ENCODE results near the gene LRRC36. TPM values are rescaled to one million over a fixed set of nuclear protein-coding genes. Genes with fewer than 3 reads are reported as not detected.
A peak's percentile ranks its signal among the peaks of the same experiment; 100 is the strongest.

Gene LRRC36
- total and polyA plus RNA-seq, 2 experiments from 2014 or later = 1.2 TPM; not detected in 1

DNA sequence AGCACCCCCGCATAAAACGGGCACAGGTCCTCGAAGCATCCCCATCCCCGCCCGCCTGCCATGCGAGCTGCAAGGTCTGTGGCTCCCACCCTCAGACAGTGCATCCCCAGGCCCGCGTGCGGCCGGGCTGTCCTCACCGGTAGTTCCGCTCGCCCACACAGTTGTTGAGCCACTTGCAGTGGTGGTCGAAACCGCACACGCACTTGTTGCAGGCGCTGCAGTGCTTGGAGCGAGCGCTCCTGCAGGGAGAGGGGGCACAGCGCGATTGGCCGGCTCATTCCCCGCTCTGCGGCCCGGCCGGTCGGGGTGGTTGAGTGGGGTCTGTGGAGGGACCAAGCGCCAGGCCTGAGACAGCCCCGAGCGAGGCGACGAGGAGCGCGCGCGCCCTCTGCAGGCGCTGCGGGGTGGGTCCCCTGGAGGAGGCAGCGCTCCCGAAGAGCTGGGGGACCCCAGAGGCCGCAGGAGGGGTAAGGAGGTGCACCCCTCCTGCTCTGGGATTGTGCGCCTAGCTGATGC lies 72.7 kb downstream of the LRRC36 start:
- Histone ChIP-seq H3F3A (replicated peaks; ENCODE audit: low read depth) (0 out of 2 replicates have a peak, but pooled peaks cover 10% of the 10 kb centered on the region), H3K79me2 (replicated peaks; ENCODE audit: insufficient read depth) (no peaks in the 10 kb centered on the region), H3K4me2 (peak overlapping the region; percentile 74), H3K9me2 (ENCODE audit: insufficient read depth) (no peaks in the 10 kb centered on the region), H2AFZ (peak overlapping the region; percentile 74), H3K27ac (ENCODE audit: low read depth) (no peak overlapping the region), H3K4me3 (no peak overlapping the region), H3K27me3 (ENCODE audit: insufficient read depth) (peaks cover 21% of the 10 kb centered on the region), H3K4me1 (ENCODE audit: insufficient read depth) (peaks cover 24% of the 10 kb centered on the region), H4K20me1 (replicated peaks; ENCODE audit: insufficient read depth) (no peaks in the 10 kb centered on the region), H3K36me3 (ENCODE audit: insufficient read depth) (no peaks in the 10 kb centered on the region)
- DNase-seq (ENCODE audit: low spot score) (peak; percentile 90), ATAC-seq (peak; percentile 79)
- TF ChIP-seq EZH2 (IDR thresholded peaks at IDR 0.05; ENCODE audit: low read depth, unreplicated experiment) (peak; percentile 24), CREB1 (CRISPR knock-in tag; IDR thresholded peaks at IDR 0.05; ENCODE audit: low read depth) (0 out of 2 replicates have a peak, but pooled peaks have one; percentile 6), STAT1 (IDR thresholded peaks at IDR 0.05; ENCODE audit: unreplicated experiment) (no peak)
- TF ChIP-seq, protein P1, sequence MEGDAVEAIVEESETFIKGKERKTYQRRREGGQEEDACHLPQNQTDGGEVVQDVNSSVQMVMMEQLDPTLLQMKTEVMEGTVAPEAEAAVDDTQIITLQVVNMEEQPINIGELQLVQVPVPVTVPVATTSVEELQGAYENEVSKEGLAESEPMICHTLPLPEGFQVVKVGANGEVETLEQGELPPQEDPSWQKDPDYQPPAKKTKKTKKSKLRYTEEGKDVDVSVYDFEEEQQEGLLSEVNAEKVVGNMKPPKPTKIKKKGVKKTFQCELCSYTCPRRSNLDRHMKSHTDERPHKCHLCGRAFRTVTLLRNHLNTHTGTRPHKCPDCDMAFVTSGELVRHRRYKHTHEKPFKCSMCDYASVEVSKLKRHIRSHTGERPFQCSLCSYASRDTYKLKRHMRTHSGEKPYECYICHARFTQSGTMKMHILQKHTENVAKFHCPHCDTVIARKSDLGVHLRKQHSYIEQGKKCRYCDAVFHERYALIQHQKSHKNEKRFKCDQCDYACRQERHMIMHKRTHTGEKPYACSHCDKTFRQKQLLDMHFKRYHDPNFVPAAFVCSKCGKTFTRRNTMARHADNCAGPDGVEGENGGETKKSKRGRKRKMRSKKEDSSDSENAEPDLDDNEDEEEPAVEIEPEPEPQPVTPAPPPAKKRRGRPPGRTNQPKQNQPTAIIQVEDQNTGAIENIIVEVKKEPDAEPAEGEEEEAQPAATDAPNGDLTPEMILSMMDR (conservative IDR thresholded peaks at IDR 0.05; ENCODE audit: low read depth in 2 of 2) = peak; percentile 75 to 91
- TF ChIP-seq, protein P2, sequence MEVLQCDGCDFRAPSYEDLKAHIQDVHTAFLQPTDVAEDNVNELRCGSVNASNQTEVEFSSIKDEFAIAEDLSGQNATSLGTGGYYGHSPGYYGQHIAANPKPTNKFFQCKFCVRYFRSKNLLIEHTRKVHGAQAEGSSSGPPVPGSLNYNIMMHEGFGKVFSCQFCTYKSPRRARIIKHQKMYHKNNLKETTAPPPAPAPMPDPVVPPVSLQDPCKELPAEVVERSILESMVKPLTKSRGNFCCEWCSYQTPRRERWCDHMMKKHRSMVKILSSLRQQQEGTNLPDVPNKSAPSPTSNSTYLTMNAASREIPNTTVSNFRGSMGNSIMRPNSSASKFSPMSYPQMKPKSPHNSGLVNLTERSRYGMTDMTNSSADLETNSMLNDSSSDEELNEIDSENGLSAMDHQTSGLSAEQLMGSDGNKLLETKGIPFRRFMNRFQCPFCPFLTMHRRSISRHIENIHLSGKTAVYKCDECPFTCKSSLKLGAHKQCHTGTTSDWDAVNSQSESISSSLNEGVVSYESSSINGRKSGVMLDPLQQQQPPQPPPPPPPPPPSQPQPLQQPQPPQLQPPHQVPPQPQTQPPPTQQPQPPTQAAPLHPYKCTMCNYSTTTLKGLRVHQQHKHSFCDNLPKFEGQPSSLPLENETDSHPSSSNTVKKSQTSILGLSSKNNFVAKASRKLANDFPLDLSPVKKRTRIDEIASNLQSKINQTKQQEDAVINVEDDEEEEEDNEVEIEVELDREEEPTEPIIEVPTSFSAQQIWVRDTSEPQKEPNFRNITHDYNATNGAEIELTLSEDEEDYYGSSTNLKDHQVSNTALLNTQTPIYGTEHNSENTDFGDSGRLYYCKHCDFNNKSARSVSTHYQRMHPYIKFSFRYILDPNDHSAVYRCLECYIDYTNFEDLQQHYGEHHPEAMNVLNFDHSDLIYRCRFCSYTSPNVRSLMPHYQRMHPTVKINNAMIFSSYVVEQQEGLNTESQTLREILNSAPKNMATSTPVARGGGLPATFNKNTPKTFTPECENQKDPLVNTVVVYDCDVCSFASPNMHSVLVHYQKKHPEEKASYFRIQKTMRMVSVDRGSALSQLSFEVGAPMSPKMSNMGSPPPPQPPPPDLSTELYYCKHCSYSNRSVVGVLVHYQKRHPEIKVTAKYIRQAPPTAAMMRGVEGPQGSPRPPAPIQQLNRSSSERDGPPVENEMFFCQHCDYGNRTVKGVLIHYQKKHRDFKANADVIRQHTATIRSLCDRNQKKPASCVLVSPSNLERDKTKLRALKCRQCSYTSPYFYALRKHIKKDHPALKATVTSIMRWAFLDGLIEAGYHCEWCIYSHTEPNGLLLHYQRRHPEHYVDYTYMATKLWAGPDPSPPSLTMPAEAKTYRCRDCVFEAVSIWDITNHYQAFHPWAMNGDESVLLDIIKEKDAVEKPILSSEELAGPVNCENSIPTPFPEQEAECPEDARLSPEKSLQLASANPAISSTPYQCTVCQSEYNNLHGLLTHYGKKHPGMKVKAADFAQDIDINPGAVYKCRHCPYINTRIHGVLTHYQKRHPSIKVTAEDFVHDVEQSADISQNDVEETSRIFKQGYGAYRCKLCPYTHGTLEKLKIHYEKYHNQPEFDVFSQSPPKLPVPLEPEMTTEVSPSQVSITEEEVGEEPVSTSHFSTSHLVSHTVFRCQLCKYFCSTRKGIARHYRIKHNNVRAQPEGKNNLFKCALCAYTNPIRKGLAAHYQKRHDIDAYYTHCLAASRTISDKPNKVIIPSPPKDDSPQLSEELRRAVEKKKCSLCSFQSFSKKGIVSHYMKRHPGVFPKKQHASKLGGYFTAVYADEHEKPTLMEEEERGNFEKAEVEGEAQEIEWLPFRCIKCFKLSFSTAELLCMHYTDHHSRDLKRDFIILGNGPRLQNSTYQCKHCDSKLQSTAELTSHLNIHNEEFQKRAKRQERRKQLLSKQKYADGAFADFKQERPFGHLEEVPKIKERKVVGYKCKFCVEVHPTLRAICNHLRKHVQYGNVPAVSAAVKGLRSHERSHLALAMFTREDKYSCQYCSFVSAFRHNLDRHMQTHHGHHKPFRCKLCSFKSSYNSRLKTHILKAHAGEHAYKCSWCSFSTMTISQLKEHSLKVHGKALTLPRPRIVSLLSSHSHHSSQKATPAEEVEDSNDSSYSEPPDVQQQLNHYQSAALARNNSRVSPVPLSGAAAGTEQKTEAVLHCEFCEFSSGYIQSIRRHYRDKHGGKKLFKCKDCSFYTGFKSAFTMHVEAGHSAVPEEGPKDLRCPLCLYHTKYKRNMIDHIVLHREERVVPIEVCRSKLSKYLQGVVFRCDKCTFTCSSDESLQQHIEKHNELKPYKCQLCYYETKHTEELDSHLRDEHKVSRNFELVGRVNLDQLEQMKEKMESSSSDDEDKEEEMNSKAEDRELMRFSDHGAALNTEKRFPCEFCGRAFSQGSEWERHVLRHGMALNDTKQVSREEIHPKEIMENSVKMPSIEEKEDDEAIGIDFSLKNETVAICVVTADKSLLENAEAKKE (CRISPR knock-in tag; IDR thresholded peaks at IDR 0.05) = no peak
- H3K36me3 Mint-ChIP-seq (ENCODE audit: low read depth) = no peaks in the 10 kb centered on the region; the same call in 2 of the 3 replicates
- H3K4me1 Mint-ChIP-seq = peaks cover 24% of the 10 kb centered on the region
- no peak overlapping the region for H3K4me3 Mint-ChIP-seq
- H3K27me3 Mint-ChIP-seq (ENCODE audit: insufficient read depth, low read depth, poor library complexity) = peaks cover 30% of the 10 kb centered on the region
- no peak overlapping the region for H3K27ac Mint-ChIP-seq
- no peaks in the 10 kb centered on the region for H3K9me3 Mint-ChIP-seq
